ENCODE data around the gene GRM7. TPM values are rescaled to one million over a fixed set of nuclear protein-coding genes. Genes with fewer than 3 reads are reported as not detected.

GRM7 gene
- total and polyA plus RNA-seq, 8 donors = 0.05 to 2.2 TPM; not detected in 6

DNA sequence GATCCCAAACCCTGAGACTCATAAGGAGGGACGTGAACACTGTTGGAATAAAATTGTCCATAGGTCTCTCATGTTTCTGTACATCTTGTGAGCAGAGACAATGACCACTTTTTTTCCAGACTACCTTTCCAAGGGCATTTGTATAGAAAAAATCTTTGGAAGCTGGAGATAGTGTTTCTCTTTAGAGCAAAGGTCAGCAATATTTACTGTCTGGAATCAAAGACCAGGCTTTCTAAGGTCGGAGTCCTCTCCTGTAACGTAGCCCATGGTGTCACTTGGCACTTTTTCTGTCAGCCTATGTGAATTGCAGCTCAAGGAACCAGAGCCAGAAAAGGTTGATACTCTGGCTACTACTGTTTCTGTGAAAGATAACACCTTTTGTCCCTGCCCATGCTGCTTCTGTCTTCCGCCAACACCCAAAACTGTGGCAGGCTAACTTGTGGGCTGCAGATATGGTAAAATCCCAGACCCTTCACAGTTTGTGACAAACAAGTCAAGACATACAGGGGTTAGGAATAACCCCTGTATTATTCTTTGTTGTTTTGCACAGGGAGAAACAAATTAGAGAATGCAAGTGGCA is 578.3 kb downstream of the GRM7 start:
- H3K27ac ChIP-seq = no peak overlapping the region
- no peak for DNase-seq
- no peaks in the 10 kb centered on the region for H3K36me3 ChIP-seq
- no peaks in the 10 kb centered on the region for H3K27me3 ChIP-seq
- no peaks in the 10 kb centered on the region for H3K4me1 ChIP-seq
- no peak for TF ChIP-seq EP300 (IDR thresholded peaks at IDR 0.05)
- no peak for TF ChIP-seq POLR2A (IDR thresholded peaks at IDR 0.05)
- TF ChIP-seq, protein P1, sequence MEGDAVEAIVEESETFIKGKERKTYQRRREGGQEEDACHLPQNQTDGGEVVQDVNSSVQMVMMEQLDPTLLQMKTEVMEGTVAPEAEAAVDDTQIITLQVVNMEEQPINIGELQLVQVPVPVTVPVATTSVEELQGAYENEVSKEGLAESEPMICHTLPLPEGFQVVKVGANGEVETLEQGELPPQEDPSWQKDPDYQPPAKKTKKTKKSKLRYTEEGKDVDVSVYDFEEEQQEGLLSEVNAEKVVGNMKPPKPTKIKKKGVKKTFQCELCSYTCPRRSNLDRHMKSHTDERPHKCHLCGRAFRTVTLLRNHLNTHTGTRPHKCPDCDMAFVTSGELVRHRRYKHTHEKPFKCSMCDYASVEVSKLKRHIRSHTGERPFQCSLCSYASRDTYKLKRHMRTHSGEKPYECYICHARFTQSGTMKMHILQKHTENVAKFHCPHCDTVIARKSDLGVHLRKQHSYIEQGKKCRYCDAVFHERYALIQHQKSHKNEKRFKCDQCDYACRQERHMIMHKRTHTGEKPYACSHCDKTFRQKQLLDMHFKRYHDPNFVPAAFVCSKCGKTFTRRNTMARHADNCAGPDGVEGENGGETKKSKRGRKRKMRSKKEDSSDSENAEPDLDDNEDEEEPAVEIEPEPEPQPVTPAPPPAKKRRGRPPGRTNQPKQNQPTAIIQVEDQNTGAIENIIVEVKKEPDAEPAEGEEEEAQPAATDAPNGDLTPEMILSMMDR (IDR thresholded peaks at IDR 0.05) = no peak
- no peak for TF ChIP-seq POLR2AphosphoS5 (IDR thresholded peaks at IDR 0.05)
- 49 to 68% (median 51%) methylated on average over 4 of the region's 4 CpGs for WGBS, 5 donors
- peaks cover 0 to 9% (median 0%) of the 10 kb centered on the region in 4 donors for H3K9me3 ChIP-seq
- no peak overlapping the region for H3K4me3 ChIP-seq
- intact Hi-C loops (cut with DNase I; ENCODE audit: low total_unique reads) = no loop called here

- Histone ChIP-seq H3K4me1 (no peaks in the 10 kb centered on the region), H3K27ac (no peak overlapping the region), H3K4me3 (no peak overlapping the region), H3K36me3 (no peaks in the 10 kb centered on the region), H3K9me3 (no peaks in the 10 kb centered on the region), H3K27me3 (no peaks in the 10 kb centered on the region)
- intact Hi-C loops (cut with DNase I; ENCODE audit: low total_unique reads) = no loop called here
- 55 to 63% (median 61%) methylated on average over 4 of the region's 4 CpGs for WGBS, 5 donors
- no peak for DNase-seq
- TF ChIP-seq, protein P1 (IDR thresholded peaks at IDR 0.05) = no peak
- TF ChIP-seq EP300 (IDR thresholded peaks at IDR 0.05) (no peak), POLR2AphosphoS5 (IDR thresholded peaks at IDR 0.05) (no peak), POLR2A (IDR thresholded peaks at IDR 0.05) (no peak)
Measured at GRCh38 chr3:7444886-7445285, 584.0 kb downstream of the GRM7 start.

- Histone ChIP-seq H3K4me1 (no peaks in the 10 kb centered on the region), H3K4me3 (no peak overlapping the region), H3K27me3 (no peaks in the 10 kb centered on the region), H3K36me3 (no peaks in the 10 kb centered on the region), H3K27ac (no peak overlapping the region), H3K9me3 (no peaks in the 10 kb centered on the region)
- no peak for DNase-seq
- intact Hi-C loops (cut with DNase I; ENCODE audit: low total_unique reads) = no loop called here
- no peak for TF ChIP-seq POLR2AphosphoS5 (IDR thresholded peaks at IDR 0.05)
- no peak for TF ChIP-seq POLR2A (IDR thresholded peaks at IDR 0.05)
- WGBS, 5 donors = 46 to 72% (median 62%) methylated on average over 5 of the region's 5 CpGs
Measured at GRCh38 chr3:7445331-7445730, 584.4 kb downstream of the GRM7 start.

DNA sequence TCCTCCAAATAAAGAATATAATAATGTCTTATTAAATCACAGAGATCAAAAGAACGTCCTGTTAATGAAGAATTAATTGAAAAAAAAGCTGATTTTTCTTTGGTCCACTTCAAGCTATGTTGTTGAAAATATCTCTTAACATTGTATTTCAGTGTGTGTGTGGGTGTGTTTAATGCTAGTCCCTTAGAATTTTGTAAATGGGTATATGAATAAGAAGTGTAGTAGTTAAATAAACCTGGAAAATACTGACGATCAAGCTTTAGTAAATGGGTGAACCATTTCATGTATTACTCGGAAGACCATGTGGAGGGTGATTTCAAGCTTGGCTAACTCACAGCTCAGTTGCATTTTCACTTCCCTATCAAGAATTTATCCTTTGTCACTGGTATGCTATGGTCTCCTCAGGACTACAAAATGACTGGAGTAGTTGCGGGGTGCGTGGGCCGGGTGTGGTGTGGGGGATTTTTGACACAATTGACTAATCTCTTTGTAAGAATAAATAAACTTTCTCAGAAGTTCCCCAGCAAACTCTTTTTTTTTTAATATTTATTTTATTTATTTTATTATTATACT is 586.4 kb downstream of the GRM7 start:
- no peak for DNase-seq
- Histone ChIP-seq H3K4me3 (no peak overlapping the region), H3K27me3 (no peaks in the 10 kb centered on the region), H3K4me1 (no peaks in the 10 kb centered on the region), H3K27ac (no peak overlapping the region), H3K9me3 (no peaks in the 10 kb centered on the region), H3K36me3 (no peaks in the 10 kb centered on the region)
- TF ChIP-seq POLR2A (IDR thresholded peaks at IDR 0.05) (no peak), POLR2AphosphoS5 (IDR thresholded peaks at IDR 0.05) (no peak), EP300 (IDR thresholded peaks at IDR 0.05) (no peak)
- TF ChIP-seq, protein P1 (IDR thresholded peaks at IDR 0.05) = no peak
- intact Hi-C loops (cut with DNase I; ENCODE audit: low total_unique reads) = no loop called here
- 73 to 83% (median 81%) methylated on average over 6 of the region's 6 CpGs for WGBS, 5 donors

DNA sequence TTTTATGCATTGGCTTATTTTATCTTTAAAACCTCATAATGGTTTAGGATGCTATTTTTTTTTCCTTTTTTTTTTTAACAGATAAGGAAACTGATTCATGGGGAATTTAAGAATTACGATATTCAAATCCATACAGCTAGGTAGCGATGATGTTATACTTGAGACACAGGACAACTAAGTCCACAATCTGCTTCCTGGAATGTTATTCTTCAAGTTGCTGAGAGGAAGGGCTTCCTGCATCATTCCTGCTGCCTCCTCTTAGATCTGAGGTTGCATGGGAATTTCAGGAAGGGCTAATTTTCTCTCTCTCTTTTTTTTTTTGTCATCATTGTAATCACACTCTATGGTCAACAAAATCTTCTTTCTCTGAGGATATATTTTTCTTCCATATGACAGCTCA is 595.5 kb downstream of the GRM7 start:
- H3K9me3 ChIP-seq = no peaks in the 10 kb centered on the region
- intact Hi-C loops (cut with DNase I; ENCODE audit: low total_unique reads) = no loop called here
- no peak overlapping the region for H3K27ac ChIP-seq
- H3K4me1 ChIP-seq = no peaks in the 10 kb centered on the region
- DNase-seq = no peak
- H3K4me3 ChIP-seq = no peak overlapping the region
- TF ChIP-seq, protein P1 (IDR thresholded peaks at IDR 0.05) = no peak
- TF ChIP-seq POLR2AphosphoS5 (IDR thresholded peaks at IDR 0.05) (no peak), EP300 (IDR thresholded peaks at IDR 0.05) (no peak), POLR2A (IDR thresholded peaks at IDR 0.05) (no peak)
- 83 to 96% (median 89%) methylated on average over 2 of the region's 2 CpGs for WGBS, 5 donors
- H3K27me3 ChIP-seq = no peaks in the 10 kb centered on the region
- no peaks in the 10 kb centered on the region for H3K36me3 ChIP-seq
